PFSK-1 (cell line): ENCODE data around the gene DLGAP1.

Experiments
- FOXP2 ChIP-seq: optimal IDR thresholded peaks from 2 replicates; pipeline ENCODE3; 2011; ENCODE audit warnings: borderline replicate concordance, control low read depth, inconsistent platforms; ENCODE audit not compliant: insufficient read depth; ENCODE audit errors: extremely low read length, extremely low read depth
- POLR2AphosphoS5 ChIP-seq: IDR thresholded peaks from 2 replicates; pipeline ENCODE4 v1.6.1; 2012; ENCODE audit warnings: low read depth, mild to moderate bottlenecking, control low read depth, low read length, moderate library complexity
- TAF1 ChIP-seq: IDR thresholded peaks from 2 replicates; pipeline ENCODE4 v1.6.1; 2012; ENCODE audit warnings: low read length, control low read depth, borderline replicate concordance; ENCODE audit not compliant: insufficient read depth
- TF ChIP-seq, protein P1 (sequence below), 2 experiments: IDR thresholded peaks; 2 replicates each; pipeline versions ENCODE4 v1.6.1 to v1.8.0; 2011 to 2012; ENCODE audit warnings: low read depth in 2 of 2, low read length in 2 of 2, control low read depth in 1 of 2, inconsistent platforms in 1 of 2, mild to moderate bottlenecking in 1 of 2, moderate library complexity in 1 of 2; ENCODE audit not compliant: insufficient read depth in 1 of 2

- no peak for TF ChIP-seq TAF1
- TF ChIP-seq POLR2AphosphoS5, result no peak
- TF ChIP-seq, protein P1, sequence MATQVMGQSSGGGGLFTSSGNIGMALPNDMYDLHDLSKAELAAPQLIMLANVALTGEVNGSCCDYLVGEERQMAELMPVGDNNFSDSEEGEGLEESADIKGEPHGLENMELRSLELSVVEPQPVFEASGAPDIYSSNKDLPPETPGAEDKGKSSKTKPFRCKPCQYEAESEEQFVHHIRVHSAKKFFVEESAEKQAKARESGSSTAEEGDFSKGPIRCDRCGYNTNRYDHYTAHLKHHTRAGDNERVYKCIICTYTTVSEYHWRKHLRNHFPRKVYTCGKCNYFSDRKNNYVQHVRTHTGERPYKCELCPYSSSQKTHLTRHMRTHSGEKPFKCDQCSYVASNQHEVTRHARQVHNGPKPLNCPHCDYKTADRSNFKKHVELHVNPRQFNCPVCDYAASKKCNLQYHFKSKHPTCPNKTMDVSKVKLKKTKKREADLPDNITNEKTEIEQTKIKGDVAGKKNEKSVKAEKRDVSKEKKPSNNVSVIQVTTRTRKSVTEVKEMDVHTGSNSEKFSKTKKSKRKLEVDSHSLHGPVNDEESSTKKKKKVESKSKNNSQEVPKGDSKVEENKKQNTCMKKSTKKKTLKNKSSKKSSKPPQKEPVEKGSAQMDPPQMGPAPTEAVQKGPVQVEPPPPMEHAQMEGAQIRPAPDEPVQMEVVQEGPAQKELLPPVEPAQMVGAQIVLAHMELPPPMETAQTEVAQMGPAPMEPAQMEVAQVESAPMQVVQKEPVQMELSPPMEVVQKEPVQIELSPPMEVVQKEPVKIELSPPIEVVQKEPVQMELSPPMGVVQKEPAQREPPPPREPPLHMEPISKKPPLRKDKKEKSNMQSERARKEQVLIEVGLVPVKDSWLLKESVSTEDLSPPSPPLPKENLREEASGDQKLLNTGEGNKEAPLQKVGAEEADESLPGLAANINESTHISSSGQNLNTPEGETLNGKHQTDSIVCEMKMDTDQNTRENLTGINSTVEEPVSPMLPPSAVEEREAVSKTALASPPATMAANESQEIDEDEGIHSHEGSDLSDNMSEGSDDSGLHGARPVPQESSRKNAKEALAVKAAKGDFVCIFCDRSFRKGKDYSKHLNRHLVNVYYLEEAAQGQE (IDR thresholded peaks at IDR 0.05; ENCODE audit: insufficient read depth in 1 of 2, low read depth in 2 of 2, low read length in 2 of 2), result no peak
- no peak for TF ChIP-seq FOXP2
These were observed 543.7 kb downstream of the DLGAP1 start for GRCh38 chr18:3911413-3911812.
